KMS-11 (cell line): Measurements from ENCODE around the gene ANKRD55.
A peak's percentile ranks its signal among the peaks of the same experiment; 100 is the strongest.

Source experiments
- H2AFZ ChIP-seq: fragments of 200-600 bp; sonication (generic); 2 replicates; pipeline ENCODE4 v1.6.1; 2016; ENCODE audit warnings: antibody characterized with exemption, mixed run types, low read depth
- H3K27ac ChIP-seq: fragments of 200-600 bp; sonication (generic); 2 replicates; pipeline ENCODE4 v1.6.1; 2016; ENCODE audit warnings: mild to moderate bottlenecking, mixed run types
- H3K27me3 ChIP-seq: fragments of 200-600 bp; sonication (generic); 2 replicates; pipeline ENCODE4 v1.6.1; 2017; ENCODE audit warnings: mild to moderate bottlenecking, low read depth, mixed run types, moderate library complexity; ENCODE audit not compliant: insufficient read depth
- H3K36me3 ChIP-seq: fragments of 200-600 bp; sonication (generic); 2 replicates; pipeline ENCODE4 v1.6.1; 2017; ENCODE audit warnings: mild to moderate bottlenecking, mixed run types; ENCODE audit not compliant: insufficient read depth
- H3K4me1 ChIP-seq: fragments of 200-600 bp; sonication (generic); 2 replicates; pipeline ENCODE4 v1.6.1; 2016; ENCODE audit warnings: mild to moderate bottlenecking, low read depth, mixed run types; ENCODE audit not compliant: poor library complexity, severe bottlenecking
- H3K4me2 ChIP-seq: fragments of 200-600 bp; sonication (generic); 2 replicates; pipeline ENCODE4 v1.7.0; 2016; ENCODE audit warnings: mild to moderate bottlenecking, mixed run types
- H3K4me3 ChIP-seq: fragments of 200-600 bp; sonication (generic); IDR thresholded peaks from 2 replicates; pipeline ENCODE4 v1.6.1; 2017; ENCODE audit warnings: low read depth, low read length, mixed read lengths; ENCODE audit not compliant: insufficient read depth
- H3K79me2 ChIP-seq: fragments of 200-600 bp; sonication (generic); 2 replicates; pipeline ENCODE4 v1.6.1; 2016; ENCODE audit warnings: low read depth, mixed run types; ENCODE audit not compliant: insufficient read depth
- H3K9ac ChIP-seq: fragments of 200-600 bp; sonication (generic); 2 replicates; pipeline ENCODE4 v1.6.1; 2016; ENCODE audit warnings: mild to moderate bottlenecking, mixed run types
- H4K20me1 ChIP-seq: fragments of 200-600 bp; sonication (generic); 2 replicates; pipeline ENCODE4 v1.6.1; 2016; ENCODE audit warnings: mild to moderate bottlenecking, mixed run types; ENCODE audit not compliant: insufficient read depth
- TF ChIP-seq, protein P1 (sequence below): fragments of 200-600 bp; sonication (generic); conservative IDR thresholded peaks from 2 replicates; pipeline ENCODE4 v1.6.1; 2017; ENCODE audit warnings: low read depth, mild to moderate bottlenecking, antibody characterized with exemption, low read length, moderate library complexity, mixed read lengths

ANKRD55 gene

DNA sequence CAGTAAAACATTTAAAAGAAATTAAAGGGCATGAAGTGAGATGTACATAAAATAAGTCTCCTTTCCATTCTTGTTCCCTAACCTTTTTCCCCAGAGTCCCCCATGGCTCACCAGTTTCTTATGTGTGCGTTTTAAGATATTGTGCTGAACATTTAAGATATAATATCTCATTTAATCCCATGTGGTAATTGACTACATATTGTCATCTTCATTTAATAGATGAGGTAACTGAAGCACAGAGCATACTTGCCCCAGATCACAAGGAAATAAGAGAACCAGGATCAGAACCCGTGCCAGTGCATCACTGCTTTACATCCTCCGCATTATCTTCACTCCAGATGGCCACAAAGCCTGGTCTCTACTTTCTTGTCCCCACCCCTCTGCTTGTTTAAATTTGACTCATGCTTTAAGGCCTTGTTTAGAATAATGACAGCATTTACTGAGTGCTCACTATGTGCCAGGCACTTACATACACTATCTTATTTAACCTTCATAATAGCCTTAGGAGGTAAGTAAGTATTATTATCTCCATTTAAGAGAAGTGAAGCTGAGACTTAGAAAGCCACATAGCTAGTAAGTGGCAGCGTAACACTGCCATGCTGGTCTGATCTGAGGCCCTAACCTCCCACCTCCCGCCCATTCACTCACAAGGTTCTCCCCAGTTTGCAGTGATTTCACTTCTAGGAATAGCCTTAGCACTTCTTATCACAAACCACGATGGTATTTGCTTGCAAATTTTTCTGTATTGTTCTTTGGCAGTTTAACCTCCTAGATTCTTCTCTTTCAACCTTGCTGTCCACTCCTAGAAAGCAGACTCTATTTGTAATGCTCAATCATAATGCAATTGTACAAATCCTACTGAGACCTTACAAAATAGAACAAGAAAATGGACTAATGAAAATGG, 160.0 kb downstream of the ANKRD55 start:
- H3K79me2 ChIP-seq = peaks cover 5% of the 10 kb centered on the region; the same call in 1 of the 2 replicates
- no peak overlapping the region for H3K9ac ChIP-seq
- peaks cover 98% of the 10 kb centered on the region for H3K4me1 ChIP-seq

DNA sequence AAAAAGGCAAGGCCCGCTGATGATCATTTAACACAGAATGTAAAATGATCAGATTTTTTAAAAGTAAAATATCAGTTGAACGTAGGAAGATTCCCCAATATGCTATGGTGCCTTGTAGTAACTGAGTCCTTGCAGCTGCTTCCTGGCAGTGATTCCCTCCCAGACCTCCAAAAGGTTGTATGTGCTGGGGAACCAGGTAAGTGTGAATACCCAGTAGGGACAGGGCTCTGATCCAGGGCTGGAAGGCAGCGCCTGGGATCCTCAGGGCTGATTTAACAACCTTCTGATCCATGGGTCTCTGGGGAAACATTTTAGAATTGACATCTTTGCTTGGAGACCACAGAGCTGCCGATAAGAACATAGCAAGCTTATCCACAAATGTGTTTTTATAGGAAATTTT, 161.7 kb downstream of the ANKRD55 start:
- TF ChIP-seq, protein P1, sequence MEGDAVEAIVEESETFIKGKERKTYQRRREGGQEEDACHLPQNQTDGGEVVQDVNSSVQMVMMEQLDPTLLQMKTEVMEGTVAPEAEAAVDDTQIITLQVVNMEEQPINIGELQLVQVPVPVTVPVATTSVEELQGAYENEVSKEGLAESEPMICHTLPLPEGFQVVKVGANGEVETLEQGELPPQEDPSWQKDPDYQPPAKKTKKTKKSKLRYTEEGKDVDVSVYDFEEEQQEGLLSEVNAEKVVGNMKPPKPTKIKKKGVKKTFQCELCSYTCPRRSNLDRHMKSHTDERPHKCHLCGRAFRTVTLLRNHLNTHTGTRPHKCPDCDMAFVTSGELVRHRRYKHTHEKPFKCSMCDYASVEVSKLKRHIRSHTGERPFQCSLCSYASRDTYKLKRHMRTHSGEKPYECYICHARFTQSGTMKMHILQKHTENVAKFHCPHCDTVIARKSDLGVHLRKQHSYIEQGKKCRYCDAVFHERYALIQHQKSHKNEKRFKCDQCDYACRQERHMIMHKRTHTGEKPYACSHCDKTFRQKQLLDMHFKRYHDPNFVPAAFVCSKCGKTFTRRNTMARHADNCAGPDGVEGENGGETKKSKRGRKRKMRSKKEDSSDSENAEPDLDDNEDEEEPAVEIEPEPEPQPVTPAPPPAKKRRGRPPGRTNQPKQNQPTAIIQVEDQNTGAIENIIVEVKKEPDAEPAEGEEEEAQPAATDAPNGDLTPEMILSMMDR = no peak
- H2AFZ ChIP-seq = peak overlapping the region; percentile 64
- no peak overlapping the region for H3K4me3 ChIP-seq
- no peaks in the 10 kb centered on the region for H3K27me3 ChIP-seq
- H3K36me3 ChIP-seq = no peaks in the 10 kb centered on the region
- H3K27ac ChIP-seq = peak overlapping the region; percentile 77
- H3K79me2 ChIP-seq = peaks cover 5% of the 10 kb centered on the region; the same call in 1 of the 2 replicates
- peak overlapping the region; percentile 52 for H3K9ac ChIP-seq
- peak overlapping the region; percentile 83 for H3K4me2 ChIP-seq
- H3K4me1 ChIP-seq = peaks cover 94% of the 10 kb centered on the region
- no peaks in the 10 kb centered on the region for H4K20me1 ChIP-seq

More for the DNA sequence above, 160.0 kb downstream of the ANKRD55 start:
- no peak overlapping the region for H3K4me3 ChIP-seq
- H3K27ac ChIP-seq = peak overlapping the region; percentile 77; the same call in 1 of the 2 replicates
- no peaks in the 10 kb centered on the region for H3K27me3 ChIP-seq
- H4K20me1 ChIP-seq = no peaks in the 10 kb centered on the region
- 0 out of 2 replicates have a peak overlapping the region, but pooled peaks have one; percentile 5 for H2AFZ ChIP-seq
- TF ChIP-seq, protein P1 = no peak
- H3K4me2 ChIP-seq = peak overlapping the region; percentile 27
- no peaks in the 10 kb centered on the region for H3K36me3 ChIP-seq

DNA sequence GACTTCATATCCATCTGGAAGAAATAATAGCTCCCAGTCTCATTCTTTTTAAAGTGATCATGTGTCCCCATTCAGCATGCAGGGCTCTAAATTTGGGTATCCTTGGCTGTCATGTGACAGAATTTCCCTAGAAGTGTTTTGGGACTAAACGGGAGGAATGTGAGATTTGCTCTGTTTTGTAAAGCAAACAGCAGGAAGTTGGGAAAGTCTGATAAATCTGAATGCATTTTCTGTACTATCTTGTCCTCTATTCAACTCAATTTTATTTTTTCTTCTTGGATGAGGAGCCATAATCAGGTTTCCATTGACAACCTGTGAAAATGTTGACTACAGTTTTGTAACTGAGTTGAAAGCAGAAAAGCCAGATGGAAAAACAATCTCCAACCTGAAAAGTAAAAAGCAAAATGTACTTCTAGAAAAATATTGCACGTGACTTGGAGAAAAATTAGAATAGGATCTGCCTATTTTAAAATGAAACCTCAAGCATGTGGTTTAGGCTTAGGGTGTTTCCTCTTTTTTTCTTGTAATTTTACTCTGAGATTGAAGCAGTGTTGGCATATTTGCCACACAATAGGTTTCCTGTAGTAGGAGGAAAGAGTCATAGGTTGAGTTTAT, 162.2 kb downstream of the ANKRD55 start:
- Histone ChIP-seq H2AFZ (peak overlapping the region; percentile 64), H3K9ac (peak overlapping the region; percentile 52), H4K20me1 (no peaks in the 10 kb centered on the region), H3K4me1 (peaks cover 91% of the 10 kb centered on the region), H3K4me2 (peak overlapping the region; percentile 83), H3K27ac (peak overlapping the region; percentile 77), H3K79me2 (peaks cover 5% of the 10 kb centered on the region; the same call in 1 of the 2 replicates), H3K4me3 (no peak overlapping the region), H3K36me3 (no peaks in the 10 kb centered on the region), H3K27me3 (no peaks in the 10 kb centered on the region)
- TF ChIP-seq, protein P1 = no peak

DNA sequence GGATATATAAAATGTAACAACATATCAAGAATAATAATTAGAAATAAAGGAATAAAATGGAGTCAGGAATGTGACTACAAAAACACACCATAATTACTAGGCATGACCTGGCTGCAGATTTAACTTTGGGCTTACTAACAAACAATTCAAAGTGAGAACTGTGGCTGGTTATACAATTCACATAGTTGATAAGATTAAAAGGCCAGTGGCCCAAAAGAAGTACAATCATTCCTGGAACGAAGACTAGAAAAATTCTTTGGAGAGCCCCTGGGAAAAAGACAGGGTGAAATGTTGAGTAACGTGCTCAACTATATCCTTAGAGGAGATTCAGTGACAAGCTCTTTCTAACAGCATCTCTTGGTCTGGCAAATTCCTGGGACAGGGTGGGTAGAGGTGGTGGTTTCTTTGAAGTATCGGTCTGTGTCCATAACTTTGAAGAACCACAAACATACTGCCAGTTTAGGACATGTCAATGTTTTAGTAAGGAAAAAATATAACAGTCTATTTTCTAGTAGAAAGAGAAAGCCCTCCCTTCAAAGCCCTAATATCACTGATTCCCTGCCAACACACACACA, 163.4 kb downstream of the ANKRD55 start:
- Histone ChIP-seq H3K27ac (peak overlapping the region; percentile 77), H3K4me2 (peak overlapping the region; percentile 83)

More for the DNA sequence above, 163.4 kb downstream of the ANKRD55 start:
- Histone ChIP-seq H3K4me1 (peaks cover 88% of the 10 kb centered on the region), H3K4me3 (no peak overlapping the region), H3K9ac (no peak overlapping the region), H3K36me3 (no peaks in the 10 kb centered on the region), H2AFZ (no peak overlapping the region), H3K79me2 (peaks cover 5% of the 10 kb centered on the region; the same call in 1 of the 2 replicates), H4K20me1 (no peaks in the 10 kb centered on the region), H3K27me3 (no peaks in the 10 kb centered on the region)
- TF ChIP-seq, protein P1 = no peak
